ENCODE data around the gene FOSB.

Gene FOSB

GRCh38 chr19:45440259-45440638, 27.5 kb upstream of the FOSB start:
- H3K9me3 ChIP-seq, result no peaks in the 10 kb centered on the region
- peaks cover 5 to 34% (median 26%) of the 10 kb centered on the region in 4 donors for H3K4me1 ChIP-seq
- no peaks in the 10 kb centered on the region for H3K36me3 ChIP-seq
- H3K27me3 ChIP-seq, result no peaks in the 10 kb centered on the region
- peak overlapping the region; percentile 92 for H3K27ac ChIP-seq
- peak overlapping the region; percentile 60 to 80 for H3K4me3 ChIP-seq
- intact Hi-C loops (cut with DNase I; ENCODE audit: low total_unique reads), result no loop called here
- TF ChIP-seq CTCF (IDR thresholded peaks at IDR 0.05), result no peak
- no peak for DNase-seq

GRCh38 chr19:45440873-45441654, 26.7 kb upstream of the FOSB start:
- intact Hi-C loops (cut with DNase I; ENCODE audit: low total_unique reads), result no loop called here

GRCh38 chr19:45442408-45442777, 25.4 kb upstream of the FOSB start:
- H3K36me3 ChIP-seq, result no peaks in the 10 kb centered on the region
- no peak for DNase-seq
- no peak for TF ChIP-seq CTCF (IDR thresholded peaks at IDR 0.05)
- H3K27me3 ChIP-seq, result no peaks in the 10 kb centered on the region
- peaks cover 5 to 34% (median 26%) of the 10 kb centered on the region in 4 donors for H3K4me1 ChIP-seq
- intact Hi-C loops (cut with DNase I; ENCODE audit: low total_unique reads), result no loop called here
- H3K27ac ChIP-seq, result peak overlapping the region; percentile 95 to 96
- no peak overlapping the region for H3K4me3 ChIP-seq
- H3K9me3 ChIP-seq, result no peaks in the 10 kb centered on the region

More at GRCh38 chr19:45440873-45441654, 26.7 kb upstream of the FOSB start:
- peak overlapping the region; percentile 92 to 95 for H3K27ac ChIP-seq
- DNase-seq, result no peak
- H3K4me1 ChIP-seq, result peaks cover 5 to 34% (median 26%) of the 10 kb centered on the region in 4 donors
- H3K27me3 ChIP-seq, result no peaks in the 10 kb centered on the region
- H3K9me3 ChIP-seq, result no peaks in the 10 kb centered on the region
- TF ChIP-seq CTCF (IDR thresholded peaks at IDR 0.05), result no peak
- H3K4me3 ChIP-seq, result no peak overlapping the region
- no peaks in the 10 kb centered on the region for H3K36me3 ChIP-seq

- intact Hi-C loops (cut with DNase I; ENCODE audit: low total_unique reads), result no loop called here
- peak; percentile 79 to 80 for DNase-seq
- peak overlapping the region; percentile 95 to 96 for H3K27ac ChIP-seq
- no peaks in the 10 kb centered on the region for H3K27me3 ChIP-seq
- H3K9me3 ChIP-seq, result no peaks in the 10 kb centered on the region
- H3K4me3 ChIP-seq, result peak overlapping the region; percentile 46 to 56
- H3K4me1 ChIP-seq, result peaks cover 5 to 34% (median 26%) of the 10 kb centered on the region in 4 donors
- TF ChIP-seq CTCF (IDR thresholded peaks at IDR 0.05), result no peak
- H3K36me3 ChIP-seq, result no peaks in the 10 kb centered on the region
These were observed 24.9 kb upstream of the FOSB start for GRCh38 chr19:45442778-45443461.

- Histone ChIP-seq H3K4me3 (peak overlapping the region; percentile 46 to 56), H3K4me1 (peaks cover 5 to 34% (median 26%) of the 10 kb centered on the region in 4 donors), H3K36me3 (no peaks in the 10 kb centered on the region), H3K9me3 (no peaks in the 10 kb centered on the region), H3K27me3 (no peaks in the 10 kb centered on the region), H3K27ac (peak overlapping the region; percentile 95 to 96)
- DNase-seq, result peak; percentile 98 to 99
- intact Hi-C loops (cut with DNase I; ENCODE audit: low total_unique reads), result no loop called here
- no peak for TF ChIP-seq CTCF (IDR thresholded peaks at IDR 0.05)
These were observed 24.1 kb upstream of the FOSB start for GRCh38 chr19:45443462-45444317.
